Measurements from ENCODE around the gene RGS12. TPM values are rescaled to one million over a fixed set of nuclear protein-coding genes. Genes with fewer than 3 reads are reported as not detected.

RGS12 gene
- total RNA-seq, 1 donor from 2014 or later = 102 TPM

- Mint-ChIP-seq H3K9me3 (ENCODE audit: low read depth) (no peaks in the 10 kb centered on the region), H3K36me3 (ENCODE audit: insufficient read depth) (peaks cover 4% of the 10 kb centered on the region), H3K4me1 (ENCODE audit: low read depth) (no peaks in the 10 kb centered on the region), H3K27ac (no peak overlapping the region), H3K4me3 (ENCODE audit: low read depth) (no peak overlapping the region), H3K27me3 (no peaks in the 10 kb centered on the region)
- TF ChIP-seq CTCF (IDR thresholded peaks at IDR 0.05; ENCODE audit: unreplicated experiment) = no peak
- DNase-seq (ENCODE audit: low spot score, unreplicated experiment) = no peak
These were observed 30.4 kb upstream of the RGS12 start for GRCh38 chr4:3262208-3263052.

DNA sequence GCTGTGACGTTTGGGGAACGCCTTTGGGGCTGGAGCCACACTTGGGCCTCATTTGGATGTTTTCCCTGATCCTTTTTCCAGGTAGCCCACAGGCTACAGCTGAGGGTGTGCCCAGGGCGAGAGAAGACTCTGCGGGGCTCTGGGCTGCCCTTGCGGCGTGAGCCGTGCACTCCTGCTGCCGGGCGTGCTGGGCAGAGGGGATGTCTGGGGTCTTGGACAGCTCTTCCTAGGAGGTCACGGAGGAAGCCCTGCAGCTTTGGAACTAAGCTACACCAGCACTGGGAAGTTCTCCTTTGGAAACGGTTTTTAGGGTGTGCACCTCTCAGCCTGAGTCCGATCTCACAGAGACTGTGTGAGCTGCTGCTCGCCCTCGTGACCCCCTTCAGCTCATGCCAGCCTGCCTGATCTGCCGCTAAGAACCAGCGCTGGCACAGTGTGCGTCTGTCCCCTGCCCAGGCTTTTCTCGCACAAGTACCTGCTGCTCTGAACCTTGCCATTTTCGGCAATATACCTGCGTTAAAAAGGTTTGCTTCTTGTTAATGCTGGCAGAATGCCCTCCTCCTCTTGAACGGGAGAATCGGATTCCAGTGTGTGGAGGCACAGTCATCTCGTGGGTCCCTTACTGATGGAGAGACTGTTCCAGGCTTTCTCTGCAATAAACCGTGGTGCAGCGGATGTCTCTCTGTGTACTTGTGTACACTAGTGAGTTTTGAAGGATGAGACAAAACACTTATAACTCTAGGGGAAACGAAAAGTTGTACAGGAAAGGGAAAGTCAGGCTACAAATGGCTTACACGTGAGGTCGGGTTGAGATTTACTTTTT, 29.6 kb upstream of the RGS12 start:
- Mint-ChIP-seq H3K27me3 (no peaks in the 10 kb centered on the region), H3K9me3 (ENCODE audit: low read depth) (no peaks in the 10 kb centered on the region), H3K27ac (peak overlapping the region; percentile 2), H3K4me3 (ENCODE audit: low read depth) (no peak overlapping the region), H3K4me1 (ENCODE audit: low read depth) (no peaks in the 10 kb centered on the region), H3K36me3 (ENCODE audit: insufficient read depth) (peaks cover 4% of the 10 kb centered on the region)
- no peak for TF ChIP-seq CTCF (IDR thresholded peaks at IDR 0.05; ENCODE audit: unreplicated experiment)
- DNase-seq (ENCODE audit: low spot score, unreplicated experiment) = no peak

- H3K27me3 Mint-ChIP-seq = no peaks in the 10 kb centered on the region
- no peak overlapping the region for H3K27ac Mint-ChIP-seq
- H3K4me3 Mint-ChIP-seq (ENCODE audit: low read depth) = no peak overlapping the region
- H3K36me3 Mint-ChIP-seq (ENCODE audit: insufficient read depth) = peaks cover 4% of the 10 kb centered on the region
- no peaks in the 10 kb centered on the region for H3K4me1 Mint-ChIP-seq (ENCODE audit: low read depth)
- no peak for DNase-seq (ENCODE audit: low spot score, unreplicated experiment)
- H3K9me3 Mint-ChIP-seq (ENCODE audit: low read depth) = no peaks in the 10 kb centered on the region
- TF ChIP-seq CTCF (IDR thresholded peaks at IDR 0.05; ENCODE audit: unreplicated experiment) = no peak
These were observed 29.0 kb upstream of the RGS12 start for GRCh38 chr4:3263876-3264193.

- peak overlapping the region; percentile 77 for H3K27ac Mint-ChIP-seq
- DNase-seq (ENCODE audit: low spot score, unreplicated experiment) = no peak
- H3K36me3 Mint-ChIP-seq (ENCODE audit: insufficient read depth) = peaks cover 1% of the 10 kb centered on the region
- TF ChIP-seq CTCF (IDR thresholded peaks at IDR 0.05; ENCODE audit: unreplicated experiment) = no peak
- no peaks in the 10 kb centered on the region for H3K27me3 Mint-ChIP-seq
- no peaks in the 10 kb centered on the region for H3K9me3 Mint-ChIP-seq (ENCODE audit: low read depth)
- H3K4me3 Mint-ChIP-seq (ENCODE audit: low read depth) = no peak overlapping the region
- H3K4me1 Mint-ChIP-seq (ENCODE audit: low read depth) = no peaks in the 10 kb centered on the region
These were observed 26.7 kb upstream of the RGS12 start for GRCh38 chr4:3266076-3266475.

- H3K27ac Mint-ChIP-seq = no peak overlapping the region
- no peaks in the 10 kb centered on the region for H3K27me3 Mint-ChIP-seq
- peak; percentile 6 for DNase-seq (ENCODE audit: low spot score, unreplicated experiment)
- no peak for TF ChIP-seq CTCF (IDR thresholded peaks at IDR 0.05; ENCODE audit: unreplicated experiment)
- H3K4me3 Mint-ChIP-seq (ENCODE audit: low read depth) = no peak overlapping the region
- peaks cover 1% of the 10 kb centered on the region for H3K36me3 Mint-ChIP-seq (ENCODE audit: insufficient read depth)
- no peaks in the 10 kb centered on the region for H3K9me3 Mint-ChIP-seq (ENCODE audit: low read depth)
- H3K4me1 Mint-ChIP-seq (ENCODE audit: low read depth) = no peaks in the 10 kb centered on the region
These were observed 25.0 kb upstream of the RGS12 start for GRCh38 chr4:3267576-3268394.

All from progenitor cell of endocrine pancreas (in vitro differentiated cells).